H9 (cell line): ENCODE data around the gene HNRNPF. TPM values are rescaled to one million over a fixed set of nuclear protein-coding genes. Genes with fewer than 3 reads are reported as not detected.

Experiments used
- DNase-seq: peaks from one replicate; pipeline ENCODE4 v3.0.0-alpha.2; 2017
- H2AFZ ChIP-seq: one replicate; pipeline ENCODE4 v1.6.1; 2013; ENCODE audit warnings: mild to moderate bottlenecking, low read length, control low read depth, moderate library complexity
- H2AK5ac ChIP-seq: 2 replicates; pipeline ENCODE4 v1.6.1; 2013; ENCODE audit warnings: low read length, control low read depth, mixed read lengths; ENCODE audit not compliant: insufficient read length
- H2BK120ac ChIP-seq: one replicate; pipeline ENCODE4 v1.6.1; 2013; ENCODE audit warnings: low read depth, mild to moderate bottlenecking, low read length, control low read depth, inconsistent platforms; ENCODE audit not compliant: poor library complexity, severe bottlenecking
- H2BK12ac ChIP-seq: 2 replicates; pipeline ENCODE4 v1.6.1; 2013; ENCODE audit warnings: low read length, control low read depth, mixed read lengths, low read depth; ENCODE audit not compliant: insufficient read length
- H2BK15ac ChIP-seq: 2 replicates; pipeline ENCODE4 v1.6.1; 2013; ENCODE audit warnings: low read depth, low read length, control low read depth
- H2BK20ac ChIP-seq: one replicate; pipeline ENCODE4 v1.6.1; 2013; ENCODE audit warnings: low read depth, mild to moderate bottlenecking, low read length, control low read depth, inconsistent platforms; ENCODE audit not compliant: poor library complexity, severe bottlenecking
- H2BK5ac ChIP-seq: 2 replicates; pipeline ENCODE4 v1.6.1; 2013; ENCODE audit warnings: low read length, control low read depth, mixed read lengths; ENCODE audit not compliant: insufficient read length
- H3K14ac ChIP-seq: 2 replicates; pipeline ENCODE4 v1.6.1; 2013; ENCODE audit warnings: low read length, control low read depth; ENCODE audit not compliant: insufficient read depth
- H3K18ac ChIP-seq: 2 replicates; pipeline ENCODE4 v1.6.1; 2013; ENCODE audit warnings: low read depth, mild to moderate bottlenecking, mixed read lengths, low read length, control low read depth; ENCODE audit not compliant: insufficient read length
- H3K23ac ChIP-seq: 2 replicates; pipeline ENCODE4 v1.6.1; 2013; ENCODE audit warnings: low read length, control low read depth, mixed read lengths, low read depth; ENCODE audit not compliant: insufficient read length
- H3K23me2 ChIP-seq: 2 replicates; pipeline ENCODE4 v1.6.1; 2013; ENCODE audit warnings: low read depth, mild to moderate bottlenecking, mixed read lengths, low read length, control low read depth; ENCODE audit not compliant: insufficient read length, poor library complexity, severe bottlenecking
- H3K27ac ChIP-seq: 2 replicates; pipeline ENCODE4 v1.5.1; 2013; ENCODE audit warnings: low read length, control low read depth, mixed read lengths, low read depth; ENCODE audit not compliant: insufficient read length
- H3K27me3 ChIP-seq: 2 replicates; pipeline ENCODE4 v1.6.1; 2013; ENCODE audit warnings: low read length, control low read depth, inconsistent platforms; ENCODE audit not compliant: insufficient read depth
- H3K4ac ChIP-seq: 2 replicates; pipeline ENCODE4 v1.6.1; 2013; ENCODE audit warnings: low read depth, mild to moderate bottlenecking, control low read depth, inconsistent platforms, low read length, moderate library complexity
- H3K4me1 ChIP-seq: 2 replicates; pipeline ENCODE4 v1.6.1; 2013; ENCODE audit warnings: low read length, control low read depth, inconsistent platforms; ENCODE audit not compliant: insufficient read depth
- H3K4me2 ChIP-seq: 2 replicates; pipeline ENCODE4 v1.6.1; 2013; ENCODE audit warnings: low read length, control low read depth, mixed read lengths; ENCODE audit not compliant: insufficient read length, insufficient read depth
- H3K56ac ChIP-seq: 2 replicates; pipeline ENCODE4 v1.6.1; 2013; ENCODE audit warnings: low read depth, mild to moderate bottlenecking, mixed read lengths, low read length, control low read depth; ENCODE audit not compliant: insufficient read length
- H3K79me1 ChIP-seq: 2 replicates; pipeline ENCODE4 v1.6.1; 2013; ENCODE audit warnings: low read depth, mild to moderate bottlenecking, moderate library complexity, low read length, control low read depth, inconsistent platforms; ENCODE audit not compliant: insufficient read depth, poor library complexity, severe bottlenecking
- H3K79me2 ChIP-seq: 2 replicates; pipeline ENCODE4 v1.6.1; 2013; ENCODE audit warnings: low read length, control low read depth, inconsistent platforms; ENCODE audit not compliant: insufficient read depth
- H3K9ac ChIP-seq: 2 replicates; pipeline ENCODE4 v1.6.1; 2013; ENCODE audit warnings: low read length, control low read depth, mixed read lengths; ENCODE audit not compliant: insufficient read length; ENCODE audit errors: extremely low read depth
- H3K9me3 ChIP-seq: one replicate; pipeline ENCODE4 v1.6.1; 2013; ENCODE audit warnings: low read depth, low read length, inconsistent platforms; ENCODE audit not compliant: control insufficient read depth
- H3T11ph ChIP-seq: one replicate; pipeline ENCODE4 v1.6.1; 2013; ENCODE audit warnings: mild to moderate bottlenecking, low read length, control low read depth, inconsistent platforms
- H4K20me1 ChIP-seq: one replicate; pipeline ENCODE4 v1.6.1; 2013; ENCODE audit not compliant: control insufficient read depth, insufficient read length, insufficient read depth
- H4K5ac ChIP-seq: 2 replicates; pipeline ENCODE4 v1.6.1; 2013; ENCODE audit warnings: low read depth, mild to moderate bottlenecking, mixed read lengths, low read length, control low read depth; ENCODE audit not compliant: insufficient read length
- H4K8ac ChIP-seq: replicated peaks from 2 replicates; pipeline ENCODE4 v1.6.1; 2013; ENCODE audit warnings: low read length, control low read depth, mixed read lengths, low read depth; ENCODE audit not compliant: insufficient read length
- H4K91ac ChIP-seq: 2 replicates; pipeline ENCODE4 v1.6.1; 2013; ENCODE audit warnings: low read depth, mild to moderate bottlenecking, moderate library complexity, mixed read lengths, low read length, control low read depth; ENCODE audit not compliant: insufficient read length
- H3K27ac Mint-ChIP-seq, 3 experiments: 2 replicates in 2 of 3; 3 replicates in 1 of 3; pipeline ENCODE4 v1.8.0; 2020 to 2021; ENCODE audit warnings: mixed read lengths in 3 of 3, mild to moderate bottlenecking in 1 of 3, moderate library complexity in 1 of 3
- H3K27me3 Mint-ChIP-seq: 2 replicates; pipeline ENCODE4 v1.8.0; 2021; ENCODE audit warnings: low read depth, mild to moderate bottlenecking, moderate library complexity, mixed read lengths
- H3K36me3 Mint-ChIP-seq, 3 experiments: 2 replicates in 2 of 3; 3 replicates in 1 of 3; pipeline ENCODE4 v1.8.0; 2020 to 2021; ENCODE audit warnings: low read depth in 3 of 3, mixed read lengths in 3 of 3; ENCODE audit not compliant: insufficient read depth in 1 of 3
- H3K4me1 Mint-ChIP-seq, 2 experiments: 2 replicates each; pipeline ENCODE4 v1.8.0; 2020; ENCODE audit warnings: mixed read lengths in 2 of 2
- H3K4me3 Mint-ChIP-seq, 2 experiments: 2 replicates in 1 of 2; 3 replicates in 1 of 2; pipeline ENCODE4 v1.8.0; 2020 to 2021; ENCODE audit warnings: mild to moderate bottlenecking in 2 of 2, mixed read lengths in 2 of 2, moderate library complexity in 1 of 2
- H3K9me3 Mint-ChIP-seq, 2 experiments: 2 replicates in 1 of 2; 3 replicates in 1 of 2; pipeline ENCODE4 v1.8.0; 2020; ENCODE audit warnings: mild to moderate bottlenecking in 2 of 2, mixed read lengths in 2 of 2, moderate library complexity in 1 of 2
- WGBS: extraction: QIAGEN DNeasy Blood & Tissue Kit; methylation state at CpG from one replicate; pipeline ENCODE4 v1.1.7; 2013; ENCODE audit warnings: missing lambda C conversion rate, low lambda C conversion rate, mixed read lengths; ENCODE audit not compliant: insufficient read length; ENCODE audit errors: extremely low coverage; 5-methylcytosine and 5-hydroxymethylcytosine counted together
- total RNA-seq: library from RNA; stranded (reverse); gene quantifications from 2 replicates; pipeline ENCODE4 v1.2.1, GENCODE V29; 2021
- TF ChIP-seq, protein P1 (sequence below): fragments of 200-600 bp; sonication (generic); conservative IDR thresholded peaks from 3 replicates; pipeline ENCODE4 v1.8.0; 2021; ENCODE audit warnings: antibody characterized with exemption, mild to moderate bottlenecking

Gene HNRNPF
- total RNA-seq, 1 experiment from 2014 or later: 411 TPM

DNA sequence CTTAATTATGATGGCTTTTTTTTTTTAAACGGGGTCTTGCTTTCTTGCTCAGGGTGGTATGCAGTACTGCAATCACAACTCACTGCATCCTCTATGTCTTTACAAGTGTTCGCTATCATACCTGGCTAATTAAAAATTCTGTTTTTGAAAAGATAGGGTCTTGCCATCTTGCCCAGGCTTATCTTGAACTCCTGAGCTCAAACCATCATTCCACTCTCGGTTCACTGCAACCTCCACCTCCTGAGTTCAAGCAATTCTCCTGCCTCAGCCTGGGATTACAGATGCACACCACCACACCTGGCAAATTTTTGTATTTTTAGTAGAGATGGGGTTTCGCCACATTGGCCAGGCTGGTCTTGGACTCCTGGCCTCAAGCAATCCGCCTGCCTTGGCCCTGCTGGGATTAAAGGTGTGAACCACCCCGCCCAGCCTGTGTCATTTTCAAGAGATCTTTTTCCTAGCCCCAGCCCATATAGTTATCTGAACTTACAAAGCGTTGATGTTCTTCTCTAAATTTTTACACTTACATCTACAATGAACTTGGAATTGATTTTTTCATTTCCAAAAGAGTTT, 6.0 kb downstream of the HNRNPF start:
- no peak overlapping the region for H2BK12ac ChIP-seq
- peak overlapping the region in 2 of 3 experiments; percentile 91 to 98; a peak in 6 of 7 replicates for H3K27ac Mint-ChIP-seq
- no peak overlapping the region for H2BK120ac ChIP-seq
- H3K4me1 ChIP-seq: peaks cover 4% of the 10 kb centered on the region; the same call in 1 of the 2 replicates
- no peaks in the 10 kb centered on the region for H3K9me3 ChIP-seq
- no peak overlapping the region for H3K9ac ChIP-seq
- no peaks in the 10 kb centered on the region for H3K27me3 ChIP-seq
- H2AK5ac ChIP-seq: no peak overlapping the region
- H3K4ac ChIP-seq: no peak overlapping the region
- H3K23ac ChIP-seq: no peak overlapping the region
- no peak overlapping the region for H2BK15ac ChIP-seq
- H4K8ac ChIP-seq: no peak overlapping the region
- H3K4me2 ChIP-seq: no peak overlapping the region
- H3K9me3 Mint-ChIP-seq: no peaks in the 10 kb centered on the region
- H3K14ac ChIP-seq: no peak overlapping the region
- H3K79me1 ChIP-seq: no peaks in the 10 kb centered on the region
- no peaks in the 10 kb centered on the region for H3K27me3 Mint-ChIP-seq
- TF ChIP-seq, protein P1, sequence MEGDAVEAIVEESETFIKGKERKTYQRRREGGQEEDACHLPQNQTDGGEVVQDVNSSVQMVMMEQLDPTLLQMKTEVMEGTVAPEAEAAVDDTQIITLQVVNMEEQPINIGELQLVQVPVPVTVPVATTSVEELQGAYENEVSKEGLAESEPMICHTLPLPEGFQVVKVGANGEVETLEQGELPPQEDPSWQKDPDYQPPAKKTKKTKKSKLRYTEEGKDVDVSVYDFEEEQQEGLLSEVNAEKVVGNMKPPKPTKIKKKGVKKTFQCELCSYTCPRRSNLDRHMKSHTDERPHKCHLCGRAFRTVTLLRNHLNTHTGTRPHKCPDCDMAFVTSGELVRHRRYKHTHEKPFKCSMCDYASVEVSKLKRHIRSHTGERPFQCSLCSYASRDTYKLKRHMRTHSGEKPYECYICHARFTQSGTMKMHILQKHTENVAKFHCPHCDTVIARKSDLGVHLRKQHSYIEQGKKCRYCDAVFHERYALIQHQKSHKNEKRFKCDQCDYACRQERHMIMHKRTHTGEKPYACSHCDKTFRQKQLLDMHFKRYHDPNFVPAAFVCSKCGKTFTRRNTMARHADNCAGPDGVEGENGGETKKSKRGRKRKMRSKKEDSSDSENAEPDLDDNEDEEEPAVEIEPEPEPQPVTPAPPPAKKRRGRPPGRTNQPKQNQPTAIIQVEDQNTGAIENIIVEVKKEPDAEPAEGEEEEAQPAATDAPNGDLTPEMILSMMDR: no peak
- no peak overlapping the region for H3T11ph ChIP-seq
- H4K20me1 ChIP-seq: no peaks in the 10 kb centered on the region
- H3K18ac ChIP-seq: no peak overlapping the region
- no peak overlapping the region for H3K56ac ChIP-seq
- no peak overlapping the region for H2BK20ac ChIP-seq
- peaks cover 4% of the 10 kb centered on the region for H3K23me2 ChIP-seq
- H3K4me1 Mint-ChIP-seq: peaks cover 60 to 72% of the 10 kb centered on the region in 2 experiments
- peak overlapping the region in 1 of 2 experiments; percentile 35; a peak in 1 of 5 replicates for H3K4me3 Mint-ChIP-seq
- H3K27ac ChIP-seq: no peak overlapping the region
- H2AFZ ChIP-seq: no peak overlapping the region
- peaks cover 6 to 38% (median 15%) of the 10 kb centered on the region in 3 experiments; a peak in 6 of 7 replicates for H3K36me3 Mint-ChIP-seq
- no peak overlapping the region for H4K91ac ChIP-seq
- peaks cover 79% of the 10 kb centered on the region for H3K79me2 ChIP-seq
- H2BK5ac ChIP-seq: no peak overlapping the region
- no peak for DNase-seq
- H4K5ac ChIP-seq: no peak overlapping the region
- WGBS: no CpG with 5 or more reads among the region's 7 CpGs
